Kidney epithelial cell (primary cell): Measurements from ENCODE around the gene ADPRHL1. TPM values are rescaled to one million over a fixed set of nuclear protein-coding genes. Genes with fewer than 3 reads are reported as not detected.

ENCODE experiments used
- DNase-seq: peaks from one replicate; pipeline ENCODE4 v3.0.0-alpha.2; 2010; ENCODE audit warnings: low read depth
- H3K27me3 ChIP-seq: 2 replicates; pipeline ENCODE4 v1.6.0; 2011; ENCODE audit warnings: low read length; ENCODE audit not compliant: control insufficient read depth, insufficient read depth
- H3K36me3 ChIP-seq: 2 replicates; pipeline ENCODE4 v1.5.1; 2011; ENCODE audit warnings: low read length; ENCODE audit not compliant: control insufficient read depth, insufficient read depth
- H3K4me3 ChIP-seq: 2 replicates; pipeline ENCODE4 v1.5.1; 2011; ENCODE audit warnings: low read depth, mild to moderate bottlenecking, control low read depth, low read length
- total RNA-seq: library from RNA; depleted of rRNA; stranded (reverse); fragments of >200 nt; gene quantifications from 2 replicates; pipeline ENCODE4 v1.2.3, GENCODE V29; 2015
- TF ChIP-seq, protein P1 (sequence below): IDR thresholded peaks from 2 replicates; pipeline ENCODE4 v1.5.1; 2011; ENCODE audit warnings: mild to moderate bottlenecking, moderate library complexity, low read length, control low read depth, inconsistent platforms; ENCODE audit not compliant: insufficient read depth, poor library complexity, severe bottlenecking

The ADPRHL1 gene
- total RNA-seq, 1 donor from 2014 or later: 0.84 TPM

DNA sequence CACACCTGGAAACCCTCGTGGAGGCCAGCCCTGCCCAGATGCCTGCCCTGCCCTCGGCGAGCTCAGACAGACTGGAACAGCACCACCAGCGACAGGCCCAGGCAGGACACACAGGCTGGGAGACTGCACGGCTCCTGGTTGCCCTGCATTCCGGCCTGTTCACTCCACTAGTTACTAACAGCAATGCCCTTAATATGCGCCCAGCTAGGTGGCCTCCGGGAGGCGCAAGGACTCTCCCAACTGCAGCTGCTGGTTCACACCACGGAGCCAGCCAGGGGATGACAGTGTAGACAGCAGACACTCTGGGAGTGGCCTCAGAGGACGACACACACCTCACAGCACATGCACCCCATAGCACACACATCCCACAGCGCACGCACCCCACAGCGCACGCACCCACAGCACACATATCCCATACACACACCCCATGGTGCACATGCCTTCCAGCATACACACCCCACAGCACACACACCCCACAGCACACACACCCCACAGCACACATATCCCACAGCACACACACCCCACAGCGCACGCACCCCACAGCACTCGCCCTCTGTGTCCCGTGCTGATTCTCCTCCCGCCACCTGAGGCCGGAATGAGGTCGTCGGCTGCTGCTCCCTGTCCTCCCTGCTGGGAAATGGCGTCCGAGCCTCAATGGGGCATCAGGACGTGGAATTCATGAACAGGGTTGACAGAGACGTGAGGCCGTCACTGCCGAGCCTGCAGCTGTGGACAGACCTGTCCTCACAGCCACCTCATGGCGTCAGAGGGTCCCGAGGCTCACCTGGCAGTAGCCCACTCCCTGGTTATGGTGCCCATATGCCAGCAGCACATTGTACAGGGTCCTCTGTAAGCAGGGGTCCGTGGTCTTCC is 103.0 kb downstream of the ADPRHL1 start:
- DNase-seq: no peak
- Histone ChIP-seq H3K27me3 (peaks cover 2% of the 10 kb centered on the region), H3K4me3 (no peak overlapping the region), H3K36me3 (no peaks in the 10 kb centered on the region)
- TF ChIP-seq, protein P1, sequence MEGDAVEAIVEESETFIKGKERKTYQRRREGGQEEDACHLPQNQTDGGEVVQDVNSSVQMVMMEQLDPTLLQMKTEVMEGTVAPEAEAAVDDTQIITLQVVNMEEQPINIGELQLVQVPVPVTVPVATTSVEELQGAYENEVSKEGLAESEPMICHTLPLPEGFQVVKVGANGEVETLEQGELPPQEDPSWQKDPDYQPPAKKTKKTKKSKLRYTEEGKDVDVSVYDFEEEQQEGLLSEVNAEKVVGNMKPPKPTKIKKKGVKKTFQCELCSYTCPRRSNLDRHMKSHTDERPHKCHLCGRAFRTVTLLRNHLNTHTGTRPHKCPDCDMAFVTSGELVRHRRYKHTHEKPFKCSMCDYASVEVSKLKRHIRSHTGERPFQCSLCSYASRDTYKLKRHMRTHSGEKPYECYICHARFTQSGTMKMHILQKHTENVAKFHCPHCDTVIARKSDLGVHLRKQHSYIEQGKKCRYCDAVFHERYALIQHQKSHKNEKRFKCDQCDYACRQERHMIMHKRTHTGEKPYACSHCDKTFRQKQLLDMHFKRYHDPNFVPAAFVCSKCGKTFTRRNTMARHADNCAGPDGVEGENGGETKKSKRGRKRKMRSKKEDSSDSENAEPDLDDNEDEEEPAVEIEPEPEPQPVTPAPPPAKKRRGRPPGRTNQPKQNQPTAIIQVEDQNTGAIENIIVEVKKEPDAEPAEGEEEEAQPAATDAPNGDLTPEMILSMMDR: no peak

Other genes starting within 250 kb of the ADPRHL1 start
- gene PCID2, start 244.8 kb downstream of the ADPRHL1 start, total RNA-seq: 34.8 and 36.9 TPM in 2 replicates
- 90.4 and 96.0 TPM in 2 replicates for gene CUL4A, start 243.9 kb downstream of the ADPRHL1 start, total RNA-seq
- gene LAMP1, start 156.2 kb downstream of the ADPRHL1 start, total RNA-seq: 273 and 317 TPM in 2 replicates
- gene GRTP1, start 89.4 kb downstream of the ADPRHL1 start, total RNA-seq: 2.3 and 5.4 TPM in 2 replicates
- gene DCUN1D2, start 37.2 kb upstream of the ADPRHL1 start, total RNA-seq: 9.9 and 12.9 TPM in 2 replicates
- 47.7 and 54.4 TPM in 2 replicates for gene TFDP1, start 131.3 kb upstream of the ADPRHL1 start, total RNA-seq
- gene ATP4B, start 204.7 kb upstream of the ADPRHL1 start, total RNA-seq: not detected in 2 replicates
- gene GRK1, start 213.7 kb upstream of the ADPRHL1 start, total RNA-seq: not detected in 2 replicates